Activated gamma-delta T cell treated with anti-CD3 and anti-CD28 coated beads, Interleukin-2, amount 50 U/mL, for 16 hours (primary cell): Measurements from ENCODE around the gene FER.
"Not testable (repeated sequence)": the region's sequence is repeated elsewhere in the genome, so short reads cannot be mapped to it uniquely, and the experiment has no call there.

Source experiments
- DNase-seq: peaks from one replicate; pipeline ENCODE4 v3.0.0-alpha.2; 2020; ENCODE audit warnings: low read depth

Gene FER

GRCh38 chr5:108798513-108799265, 51.0 kb downstream of the FER start:
- DNase-seq, result no peak

DNA sequence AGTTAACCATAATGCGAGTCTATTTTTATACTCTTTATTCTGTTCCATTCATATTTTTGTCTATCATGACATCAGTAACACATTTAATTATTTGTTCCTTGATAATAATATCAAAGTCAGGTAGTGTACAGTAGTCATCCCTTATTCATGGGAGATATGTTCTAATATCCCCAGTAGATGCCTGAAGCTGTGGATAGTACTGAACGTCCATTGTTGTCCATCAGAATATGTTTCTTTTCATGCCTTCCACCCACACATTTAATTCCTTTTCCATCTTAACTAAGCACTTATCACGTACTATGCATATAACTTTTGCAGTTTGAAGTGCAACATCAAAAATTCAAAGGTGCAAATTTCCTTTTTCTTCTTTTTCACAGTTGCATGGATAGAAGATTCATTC, 53.6 kb downstream of the FER start:
- no peak for DNase-seq

DNA sequence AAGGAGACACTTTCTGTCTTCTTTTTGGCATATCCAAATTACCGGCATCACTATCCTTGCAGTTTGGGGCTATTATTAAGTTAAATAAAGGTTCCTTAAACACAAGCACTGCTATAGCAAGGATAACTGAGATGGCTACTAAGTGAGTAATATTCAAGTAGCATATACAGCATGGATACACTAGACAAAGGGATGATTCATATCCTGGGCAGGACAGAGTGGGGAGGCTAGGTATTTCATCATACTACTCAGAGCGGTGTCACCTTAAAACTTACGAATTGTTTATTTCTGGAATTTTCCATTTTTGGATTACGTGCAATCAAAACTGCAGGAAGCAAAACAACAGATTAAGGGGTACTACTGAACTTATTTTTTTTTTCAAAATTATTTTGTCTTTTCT, 54.1 kb downstream of the FER start:
- DNase-seq, result no peak

GRCh38 chr5:108810717-108811116, 63.0 kb downstream of the FER start:
- DNase-seq, result no peak

GRCh38 chr5:108813673-108814072, 66.0 kb downstream of the FER start:
- DNase-seq, result no peak

DNA sequence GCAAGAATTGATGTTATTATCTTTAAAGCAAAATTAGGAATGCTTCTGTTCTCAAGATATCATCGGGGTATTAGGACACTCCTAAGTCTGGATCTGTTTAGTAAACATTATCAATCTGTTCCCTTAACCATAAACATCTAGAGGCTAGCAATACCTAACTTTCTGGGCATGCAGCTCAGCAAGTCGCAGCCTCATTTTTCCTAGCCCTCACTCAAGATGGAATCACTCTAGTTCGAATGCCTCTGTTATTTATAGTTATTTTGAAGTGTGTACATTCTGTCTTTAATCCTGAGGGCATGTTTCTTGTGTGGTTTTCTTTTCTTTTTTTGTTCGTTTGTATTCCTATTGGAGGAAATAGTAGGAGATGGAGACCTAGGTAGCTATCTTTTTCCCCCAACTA, 66.9 kb downstream of the FER start:
- no peak for DNase-seq

DNA sequence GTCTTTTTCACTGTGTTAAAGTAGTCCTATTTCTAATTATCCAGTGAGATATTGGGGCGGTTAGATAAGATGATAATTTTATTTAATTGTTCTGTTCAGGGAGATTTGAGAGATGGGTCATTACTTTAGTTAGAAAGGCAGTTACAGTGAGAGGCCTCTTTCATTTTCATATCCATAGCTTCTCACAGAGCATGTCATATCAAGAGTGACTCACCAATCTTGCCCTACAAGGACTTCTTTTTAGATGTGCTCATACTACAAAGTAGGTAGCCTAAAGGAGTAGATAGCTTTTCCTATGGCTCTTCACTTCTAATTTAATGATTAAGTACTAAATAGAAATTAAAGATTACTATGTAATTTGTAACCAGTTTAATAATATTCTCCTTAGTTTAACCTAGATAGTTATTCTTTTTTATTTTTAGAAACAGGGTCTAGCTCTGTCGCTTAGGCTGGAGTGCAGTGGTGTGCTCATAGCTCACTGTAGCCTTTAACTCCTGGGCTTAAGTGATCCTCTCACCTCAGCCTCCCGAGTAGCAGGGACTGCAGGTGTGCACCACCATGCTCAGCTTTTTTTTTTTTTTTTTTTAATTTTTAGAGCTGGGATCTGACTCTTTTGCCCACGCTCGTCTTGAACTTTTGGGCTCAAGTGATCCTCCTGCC, 71.0 kb downstream of the FER start:
- no peak for DNase-seq

- DNase-seq, result no peak
Measured at GRCh38 chr5:108820983-108821382, 73.3 kb downstream of the FER start.

GRCh38 chr5:108822211-108822947, 74.7 kb downstream of the FER start:
- no peak for DNase-seq

GRCh38 chr5:108827131-108827530, 79.4 kb downstream of the FER start:
- no peak for DNase-seq

DNA sequence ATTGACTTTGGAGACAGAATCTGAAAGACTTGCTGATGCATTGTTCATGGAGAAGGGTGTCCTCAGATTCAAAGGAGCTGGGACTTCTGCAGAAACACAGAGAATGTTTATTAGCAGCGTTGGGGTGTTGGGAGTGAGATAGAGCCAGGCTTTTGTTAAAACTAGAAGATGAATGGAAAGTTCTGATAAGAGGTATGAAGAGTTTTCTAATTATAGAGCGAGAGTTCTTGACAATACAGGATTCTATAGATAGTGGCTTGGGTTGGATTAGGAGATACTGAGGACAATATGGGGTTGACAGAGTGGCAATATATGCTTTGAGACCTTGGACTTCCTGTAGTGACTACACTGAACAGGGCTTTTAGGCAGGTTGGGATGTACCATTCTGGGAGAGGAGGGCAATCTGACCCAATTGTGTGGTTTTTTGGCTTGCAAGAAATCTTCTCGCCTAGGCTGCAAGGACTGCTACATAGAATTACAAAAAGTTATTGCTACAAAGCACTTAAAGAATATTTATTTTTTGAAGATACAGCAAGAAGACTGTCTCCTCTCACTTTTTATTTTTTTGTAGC, 83.1 kb downstream of the FER start:
- no peak for DNase-seq

GRCh38 chr5:108836492-108836891, 88.8 kb downstream of the FER start:
- no peak for DNase-seq

GRCh38 chr5:108842260-108842941, 94.7 kb downstream of the FER start:
- DNase-seq, result not testable (repeated sequence)

GRCh38 chr5:108851129-108851528, 103.4 kb downstream of the FER start:
- DNase-seq, result not testable (repeated sequence)

- DNase-seq, result no peak
Measured at GRCh38 chr5:108857905-108858304, 110.2 kb downstream of the FER start.

GRCh38 chr5:108858959-108859358, 111.3 kb downstream of the FER start:
- DNase-seq, result no peak

- no peak for DNase-seq
Measured at GRCh38 chr5:108862211-108862610, 114.5 kb downstream of the FER start.

DNA sequence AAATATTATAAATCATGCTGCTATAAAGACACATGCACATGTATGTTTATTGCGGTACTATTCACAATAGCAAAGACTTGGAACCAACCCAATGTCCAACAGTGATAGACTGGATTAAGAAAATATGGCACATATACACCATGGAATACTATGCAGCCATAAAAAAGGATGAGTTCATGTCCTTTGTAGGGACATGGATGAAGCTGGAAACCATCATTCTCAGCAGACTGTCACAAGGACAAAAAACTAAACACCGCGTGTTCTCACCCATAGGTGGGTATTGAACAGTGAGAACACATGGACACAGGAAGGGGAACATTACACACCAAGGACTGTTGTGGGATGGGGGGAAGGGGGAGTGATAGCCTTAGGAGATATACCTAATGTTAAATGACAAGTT, 118.4 kb downstream of the FER start:
- not testable (repeated sequence) for DNase-seq

DNA sequence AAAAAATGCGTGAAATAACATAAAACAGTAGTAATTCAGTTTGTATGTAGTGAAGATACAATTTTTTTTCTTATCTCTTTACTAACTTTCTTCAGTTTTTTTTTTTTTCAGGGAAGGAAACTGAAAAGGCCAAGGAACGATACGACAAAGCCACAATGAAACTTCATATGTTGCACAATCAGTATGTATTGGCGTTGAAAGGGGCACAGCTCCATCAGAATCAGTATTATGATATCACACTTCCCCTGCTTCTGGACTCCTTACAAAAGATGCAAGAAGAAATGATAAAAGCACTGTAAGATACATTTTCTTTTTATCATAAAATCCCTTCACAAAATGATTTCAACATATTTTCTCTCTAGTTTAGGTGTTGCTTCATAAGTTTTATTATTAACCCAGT, 120.0 kb downstream of the FER start:
- no peak for DNase-seq

- no peak for DNase-seq
Measured at GRCh38 chr5:108869066-108869465, 121.4 kb downstream of the FER start.

- DNase-seq, result no peak
Measured at GRCh38 chr5:108876451-108876850, 128.8 kb downstream of the FER start.

GRCh38 chr5:108878756-108879155, 131.1 kb downstream of the FER start:
- no peak for DNase-seq
